ENCODE measurements around the gene CEP97.
A peak's percentile ranks its signal among the peaks of the same experiment; 100 is the strongest.

The CEP97 gene

GRCh38 chr3:101778385-101779046 is 54.1 kb downstream of the CEP97 start:
- no peak for DNase-seq

DNA sequence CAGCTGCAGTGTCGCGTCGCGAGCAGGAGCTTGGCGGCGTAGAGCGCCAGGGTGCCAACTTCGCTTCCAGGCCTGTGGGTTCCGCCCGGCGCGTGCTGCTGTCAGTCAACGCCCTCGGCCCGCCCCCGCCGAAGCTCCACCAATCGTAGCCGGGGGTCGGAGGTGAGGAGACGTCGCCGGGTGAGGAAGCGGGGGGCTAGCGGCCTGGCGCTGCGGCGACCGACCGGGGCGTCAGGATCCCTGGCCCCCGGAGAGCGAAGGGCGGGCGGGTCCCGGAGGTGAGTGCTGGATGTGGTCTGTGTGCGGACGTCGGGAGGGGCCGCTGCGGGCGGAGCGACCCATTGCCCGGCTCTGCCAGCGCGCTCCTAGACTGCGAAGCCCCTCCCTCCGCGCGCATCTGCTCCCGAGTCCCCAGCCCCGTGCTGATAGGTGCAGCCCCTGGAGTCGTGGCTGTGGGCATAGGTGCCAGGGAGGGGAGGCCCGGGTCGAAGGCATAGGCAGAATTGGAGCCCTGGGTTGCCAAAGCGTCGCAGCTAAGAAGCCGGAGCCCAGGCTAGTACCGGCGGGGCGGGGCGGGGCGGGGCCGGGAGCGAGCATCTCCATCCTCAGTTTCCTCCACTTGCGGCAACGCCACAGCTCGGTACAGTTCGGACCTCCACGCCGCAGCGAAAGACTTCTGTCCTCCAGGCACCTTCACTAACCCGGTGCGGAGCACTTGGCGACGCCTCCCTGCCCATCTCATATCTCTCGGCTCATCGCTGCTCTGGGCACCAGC is 54.8 kb downstream of the CEP97 start, which contains the start of gene NXPE3:
NXPE3 (plus strand) TSS at position 165 of the 775 bp plus-strand sequence. CDS start 6,386 bp downstream, outside the sequence.
- DNase-seq: peak; percentile 96 to 97

DNA sequence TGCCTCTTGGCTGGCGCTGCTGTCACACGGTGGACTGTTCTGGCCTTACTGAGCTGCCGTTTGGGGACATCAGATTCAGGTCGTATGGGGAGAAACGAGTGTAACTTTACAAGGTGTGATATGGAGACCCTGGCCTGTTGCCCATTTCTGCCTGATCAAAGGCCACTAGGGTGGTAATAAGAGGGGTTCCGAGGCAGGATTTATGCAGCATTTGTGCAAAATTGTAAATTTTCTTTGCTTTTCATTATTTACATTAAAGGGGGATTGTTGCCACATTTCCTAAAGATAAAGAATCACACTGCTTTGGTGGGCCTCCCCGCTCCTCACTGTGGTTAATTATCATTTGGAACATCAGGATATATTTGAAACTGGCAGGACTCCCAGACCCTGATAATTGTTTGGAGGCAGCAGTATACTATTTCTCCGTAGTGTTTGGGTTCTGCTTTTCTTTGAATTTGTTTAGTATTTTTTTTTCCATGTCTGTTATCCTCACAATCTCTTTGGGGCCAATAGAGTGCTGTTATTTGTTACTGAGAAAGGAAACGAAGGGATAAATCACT is 55.5 kb downstream of the CEP97 start:
- no peak for DNase-seq

DNA sequence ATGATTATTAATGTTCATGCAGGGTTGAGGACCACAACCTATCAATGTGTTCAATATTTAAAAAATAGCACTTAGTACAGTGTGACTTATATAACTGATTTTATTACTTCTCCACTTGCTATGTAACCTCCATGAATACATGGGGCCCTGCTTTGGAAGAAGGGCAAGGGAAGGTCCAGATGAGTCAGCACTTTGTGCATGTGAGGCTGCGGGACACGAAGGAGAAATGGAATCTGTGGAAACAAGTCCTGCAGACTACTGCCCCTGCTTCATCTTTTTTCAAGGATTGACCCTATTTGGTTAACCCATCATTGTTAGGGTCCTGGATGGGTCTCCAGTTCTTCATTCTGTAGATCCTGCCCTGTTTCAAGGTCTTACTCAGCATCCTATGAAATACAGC is 56.2 kb downstream of the CEP97 start:
- DNase-seq: no peak

DNA sequence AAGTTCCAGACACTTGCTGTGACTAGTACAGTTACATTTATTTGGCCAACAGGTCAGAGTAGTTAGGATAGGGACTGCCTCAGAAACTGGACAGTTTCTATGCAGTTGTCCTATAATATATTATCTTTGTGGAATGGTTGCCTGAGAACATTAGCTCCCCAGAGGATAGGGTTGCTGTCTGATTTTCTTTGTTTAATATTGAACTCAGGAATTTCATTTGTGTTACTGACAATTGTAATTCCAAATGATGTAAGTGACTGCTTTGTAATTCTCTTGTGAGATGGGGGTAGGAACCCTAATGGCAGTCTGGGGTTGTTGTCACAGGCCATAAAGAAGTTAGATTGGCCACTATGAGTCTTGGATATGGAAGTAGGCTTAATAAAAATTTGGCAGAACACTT is 56.8 kb downstream of the CEP97 start:
- DNase-seq: no peak

DNA sequence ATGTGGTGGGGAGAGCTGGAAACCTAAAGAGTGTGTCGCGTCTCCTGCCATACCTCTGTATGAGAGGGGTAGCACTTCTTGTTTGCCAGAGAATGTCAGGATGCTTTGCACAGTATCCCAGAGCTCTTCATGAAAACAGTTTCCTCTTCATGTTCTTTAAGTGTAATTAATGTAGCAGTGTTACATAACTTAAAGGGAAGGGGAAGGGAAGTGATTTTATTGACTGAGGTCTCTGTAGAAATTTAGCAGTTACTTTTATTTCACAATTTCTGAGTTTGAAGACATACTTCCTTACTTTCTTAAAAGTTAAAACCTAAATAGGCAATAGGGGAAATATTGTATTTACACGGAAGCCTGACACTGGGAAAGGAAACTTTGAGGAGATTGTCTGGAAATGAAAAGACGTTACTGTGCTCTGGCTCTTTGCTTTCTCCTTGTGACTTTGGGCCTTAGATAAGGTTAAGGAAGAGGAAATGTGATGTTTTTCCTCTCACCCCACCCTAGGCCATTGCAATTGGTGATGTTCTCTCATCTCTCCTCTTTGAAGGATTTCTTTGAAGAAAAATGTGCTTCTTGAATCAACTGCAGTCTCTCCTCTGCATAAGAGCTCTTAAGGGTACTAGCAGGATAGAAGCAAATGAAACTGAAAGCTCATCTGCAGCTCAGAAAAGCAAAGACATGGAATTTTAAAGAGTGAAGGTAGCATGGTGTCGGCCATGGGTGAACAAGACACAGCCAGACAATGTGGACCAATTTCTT is 60.6 kb downstream of the CEP97 start:
- DNase-seq: no peak

DNA sequence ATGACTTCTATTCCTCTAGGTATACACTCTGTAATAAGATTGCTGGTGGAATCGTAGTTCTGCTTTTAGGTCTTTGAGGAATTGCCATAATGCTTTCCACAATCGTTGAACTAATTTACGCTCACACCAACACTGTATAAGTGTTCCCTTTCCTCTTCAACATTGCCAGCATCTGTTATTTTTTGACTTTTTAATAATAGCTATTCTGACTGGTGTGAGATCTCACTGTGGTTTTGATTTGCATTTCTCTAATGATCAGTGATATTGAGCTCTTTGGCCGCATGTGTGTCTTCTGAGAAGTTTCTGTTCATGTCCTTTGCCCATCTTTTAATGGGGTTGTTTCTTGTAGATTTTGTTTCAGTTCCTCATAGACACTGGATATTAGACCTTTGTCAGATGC is 67.4 kb downstream of the CEP97 start:
- no peak for DNase-seq

- DNase-seq: no peak
These were observed 71.8 kb downstream of the CEP97 start for GRCh38 chr3:101796077-101796680.

GRCh38 chr3:101801174-101801573 is 76.8 kb downstream of the CEP97 start:
- no peak for DNase-seq

GRCh38 chr3:101802179-101802578 is 77.8 kb downstream of the CEP97 start:
- DNase-seq: no peak

- no peak for DNase-seq
These were observed 78.9 kb downstream of the CEP97 start for GRCh38 chr3:101803173-101803782.

GRCh38 chr3:101803939-101804338 is 79.5 kb downstream of the CEP97 start:
- DNase-seq: no peak

DNA sequence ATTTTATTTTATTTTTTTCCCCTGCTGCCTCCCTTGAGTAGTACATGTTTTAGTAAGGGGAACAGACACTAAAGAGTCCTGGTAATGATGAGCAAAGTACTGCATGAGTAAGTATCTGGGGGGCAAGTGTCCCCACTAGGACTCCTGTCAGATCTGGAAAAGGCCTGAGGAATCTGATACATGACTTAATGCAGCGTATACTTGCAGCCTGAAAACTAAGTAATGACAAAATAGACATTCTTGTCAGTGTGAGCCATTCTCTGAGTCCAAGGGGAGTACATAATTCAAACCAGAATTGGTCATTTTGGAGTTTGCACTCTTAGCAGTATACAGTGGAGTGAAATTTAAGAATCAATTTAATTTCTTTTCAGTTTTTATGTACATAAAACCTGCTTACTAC is 82.1 kb downstream of the CEP97 start:
- no peak for DNase-seq

GRCh38 chr3:101807888-101808287 is 83.5 kb downstream of the CEP97 start:
- DNase-seq: no peak

DNA sequence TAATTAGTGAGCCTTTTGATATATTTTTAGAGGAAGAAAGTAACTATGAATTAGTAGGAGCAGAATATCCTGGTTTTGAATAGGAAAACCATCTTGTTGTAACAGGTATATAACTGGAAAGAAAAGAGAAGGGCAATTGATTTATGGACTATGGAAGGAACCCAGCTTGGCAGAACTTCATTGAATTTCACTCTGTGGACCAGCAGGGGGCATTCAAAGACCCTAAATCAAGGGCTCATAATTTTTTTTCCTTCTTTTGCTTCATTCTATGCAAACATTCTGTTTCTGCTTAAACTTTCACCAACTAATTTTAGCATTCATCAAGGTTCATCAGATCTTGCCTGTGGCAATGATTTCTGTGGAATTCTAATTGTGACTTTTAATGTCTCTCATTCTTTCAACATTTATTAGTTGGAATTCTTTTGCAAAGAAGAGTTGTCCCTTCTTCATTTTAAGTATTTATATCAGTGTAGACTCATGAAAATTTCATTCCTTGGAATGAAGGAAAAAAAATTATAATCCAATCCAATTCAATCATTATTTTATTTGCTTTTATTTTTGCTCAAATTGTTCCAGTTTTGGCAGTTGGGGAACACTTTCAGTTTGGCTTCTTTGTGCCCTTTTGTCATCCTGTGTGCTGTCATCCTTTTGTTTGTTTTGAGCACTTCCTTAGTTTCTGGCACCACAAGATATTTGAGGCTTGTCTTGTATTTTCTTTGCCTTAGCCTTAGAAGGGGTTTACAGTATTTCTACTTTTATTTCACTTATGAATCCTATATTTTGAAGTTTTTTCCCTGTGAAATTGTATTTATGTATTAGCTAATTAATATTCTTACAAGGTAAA is 85.0 kb downstream of the CEP97 start:
- no peak for DNase-seq

GRCh38 chr3:101810022-101810418 is 85.6 kb downstream of the CEP97 start:
- no peak for DNase-seq

- no peak for DNase-seq
These were observed 87.5 kb downstream of the CEP97 start for GRCh38 chr3:101811875-101812274.

GRCh38 chr3:101812895-101813294 is 88.5 kb downstream of the CEP97 start:
- no peak for DNase-seq

DNA sequence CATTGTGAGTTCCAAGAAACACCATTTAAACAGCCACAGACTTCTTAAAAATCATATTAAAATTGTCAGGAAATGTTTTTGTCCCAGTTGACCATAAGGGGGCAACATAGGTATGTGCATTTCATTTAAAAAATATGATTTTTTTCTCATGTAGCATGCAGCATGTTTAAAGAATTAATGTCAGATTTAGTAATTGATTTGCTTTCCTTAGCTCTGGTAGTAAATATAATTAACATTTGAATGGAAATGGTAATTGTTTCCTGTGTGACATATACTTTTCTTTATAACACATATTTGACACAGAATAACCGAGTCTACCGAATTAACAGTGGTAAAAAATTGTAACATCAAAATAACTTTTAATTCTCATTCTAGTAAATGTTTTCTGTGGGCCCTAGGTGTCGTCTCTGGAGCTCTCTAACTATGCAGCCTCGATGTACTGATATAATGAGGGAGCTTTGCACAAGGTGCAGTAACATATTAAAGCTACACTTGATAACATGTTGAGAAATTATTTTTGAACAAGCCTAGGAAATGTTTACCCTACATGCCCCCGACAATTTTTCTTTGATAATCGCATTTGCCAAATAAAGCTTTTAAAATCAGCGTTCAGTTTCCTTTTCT is 89.5 kb downstream of the CEP97 start:
- no peak for DNase-seq

DNA sequence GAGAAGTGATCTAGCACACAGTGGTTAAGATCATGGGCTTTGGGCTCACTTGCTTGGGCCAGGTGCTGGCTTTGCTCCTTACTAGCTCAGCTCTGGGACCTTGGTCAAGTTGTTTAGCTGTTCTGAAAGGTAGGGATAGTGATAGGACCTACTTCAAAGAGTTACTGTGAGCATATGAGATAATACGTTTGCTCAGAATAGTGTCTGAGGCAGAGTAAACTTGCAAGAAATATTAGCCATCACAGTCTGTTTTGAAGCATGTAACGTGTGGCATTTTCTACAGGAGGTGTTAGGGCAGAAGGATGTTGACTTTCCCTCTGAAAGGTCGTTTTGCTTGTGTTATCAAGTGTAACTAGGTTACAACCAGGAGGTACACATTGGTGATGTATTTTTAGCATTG is 90.4 kb downstream of the CEP97 start:
- DNase-seq: no peak

All from activated T-cell treated with anti-CD3 and anti-CD28 coated beads, Interleukin-2, amount 50 U/mL, for 48 hours (primary cell).